Mammary epithelial cell (primary cell): Measurements from ENCODE around the gene BACH2.

Experiments
- CTCF ChIP-seq, 2 donors: IDR thresholded peaks in 1 of 2; conservative IDR thresholded peaks in 1 of 2; 2 replicates each; pipeline ENCODE4 v1.5.1; 2011 to 2012; ENCODE audit warnings: inconsistent platforms in 2 of 2, low read length in 2 of 2, mild to moderate bottlenecking in 2 of 2, control low read depth in 1 of 2, low read depth in 1 of 2; ENCODE audit not compliant: insufficient read depth in 1 of 2; ENCODE audit errors: extremely low read depth in 1 of 2
- EZH2 ChIP-seq: IDR thresholded peaks from 2 replicates; pipeline ENCODE4 v1.6.1; 2012; ENCODE audit warnings: low read length, inconsistent platforms, borderline replicate concordance

GRCh38 chr6:90127595-90127994, 169.0 kb downstream of the BACH2 start:
- TF ChIP-seq EZH2 (no peak), CTCF (conservative IDR thresholded peaks at IDR 0.05 in 1 of 2, IDR thresholded peaks at IDR 0.05 in 1 of 2; ENCODE audit: extremely low read depth in 1 of 2, insufficient read depth in 1 of 2, low read depth in 1 of 2, low read length in 2 of 2) (no peak)
